Endodermal cell (in vitro differentiated cells): ENCODE measurements around the gene LSAMP. TPM values are rescaled to one million over a fixed set of nuclear protein-coding genes. Genes with fewer than 3 reads are reported as not detected.

Experiments used
- DNase-seq: peaks from one replicate; pipeline ENCODE4 v3.0.0-alpha.2; 2017
- H3K27ac ChIP-seq: 2 replicates; pipeline ENCODE4 v1.5.1; 2013; ENCODE audit warnings: mild to moderate bottlenecking, low read depth, low read length, moderate library complexity
- H3K27me3 ChIP-seq: 2 replicates; pipeline ENCODE4 v1.6.1; 2013; ENCODE audit warnings: mild to moderate bottlenecking, low read length, moderate library complexity; ENCODE audit not compliant: insufficient read depth, control insufficient read depth, poor library complexity, severe bottlenecking
- H3K36me3 ChIP-seq: 2 replicates; pipeline ENCODE4 v1.7.0; 2013; ENCODE audit warnings: mild to moderate bottlenecking, low read length, moderate library complexity; ENCODE audit not compliant: control insufficient read depth, insufficient read depth
- H3K4me1 ChIP-seq: one replicate; pipeline ENCODE4 v1.7.0; 2013; ENCODE audit warnings: low read length; ENCODE audit not compliant: control insufficient read depth, insufficient read depth
- H3K4me3 ChIP-seq: 2 replicates; pipeline ENCODE4 v1.5.1; 2013; ENCODE audit warnings: mild to moderate bottlenecking, low read length, moderate library complexity
- H3K9ac ChIP-seq: 2 replicates; pipeline ENCODE4 v1.6.1; 2013; ENCODE audit warnings: mild to moderate bottlenecking, low read length, moderate library complexity; ENCODE audit not compliant: poor library complexity, severe bottlenecking; ENCODE audit errors: extremely low read depth
- H3K9me3 ChIP-seq: 2 replicates; pipeline ENCODE4 v1.6.1; 2013; ENCODE audit warnings: mild to moderate bottlenecking, low read length, moderate library complexity; ENCODE audit not compliant: control insufficient read depth
- H3K27ac Mint-ChIP-seq: 2 replicates; pipeline ENCODE4 v1.8.0; 2020; ENCODE audit warnings: mixed read lengths
- H3K27me3 Mint-ChIP-seq: 2 replicates; pipeline ENCODE4 v1.8.0; 2021; ENCODE audit warnings: mild to moderate bottlenecking, mixed read lengths; ENCODE audit not compliant: insufficient read depth
- H3K36me3 Mint-ChIP-seq: 2 replicates; pipeline ENCODE4 v1.8.0; 2020; ENCODE audit warnings: low read depth, mixed read lengths
- H3K4me1 Mint-ChIP-seq: 2 replicates; pipeline ENCODE4 v1.8.0; 2020; ENCODE audit warnings: mixed read lengths
- H3K4me3 Mint-ChIP-seq: 2 replicates; pipeline ENCODE4 v1.8.0; 2020; ENCODE audit warnings: mild to moderate bottlenecking, moderate library complexity, mixed read lengths
- H3K9me3 Mint-ChIP-seq: 2 replicates; pipeline ENCODE4 v1.8.0; 2020; ENCODE audit warnings: mild to moderate bottlenecking, mixed read lengths
- WGBS, 2 experiments: methylation state at CpG; one replicate each; pipeline versions ENCODE4 v1.1.5 to v1.1.7; 2013; ENCODE audit warnings: missing lambda C conversion rate in 2 of 2, mixed read lengths in 1 of 2; ENCODE audit not compliant: insufficient coverage in 1 of 2, insufficient read length in 1 of 2; 5-methylcytosine and 5-hydroxymethylcytosine counted together
- total RNA-seq, 2 donors: library from RNA; stranded (reverse); fragmentation: NEBNext Ultra II Directional in 1 of 2; extraction: Animal tissue kit (Norgen Biotek cat#: 25700) in 1 of 2; gene quantifications; 2 replicates in 1 of 2; 3 replicates in 1 of 2; pipeline ENCODE4 v1.2.1, GENCODE V29; 2021
- TF ChIP-seq, protein P1 (sequence below): fragments of 200-600 bp; sonication (generic); conservative IDR thresholded peaks from 2 replicates; pipeline ENCODE4 v1.5.0; 2021; ENCODE audit warnings: antibody characterized with exemption, mild to moderate bottlenecking

Gene LSAMP
- total RNA-seq, 2 donors from 2014 or later, result 4.4 to 10.2 TPM

DNA sequence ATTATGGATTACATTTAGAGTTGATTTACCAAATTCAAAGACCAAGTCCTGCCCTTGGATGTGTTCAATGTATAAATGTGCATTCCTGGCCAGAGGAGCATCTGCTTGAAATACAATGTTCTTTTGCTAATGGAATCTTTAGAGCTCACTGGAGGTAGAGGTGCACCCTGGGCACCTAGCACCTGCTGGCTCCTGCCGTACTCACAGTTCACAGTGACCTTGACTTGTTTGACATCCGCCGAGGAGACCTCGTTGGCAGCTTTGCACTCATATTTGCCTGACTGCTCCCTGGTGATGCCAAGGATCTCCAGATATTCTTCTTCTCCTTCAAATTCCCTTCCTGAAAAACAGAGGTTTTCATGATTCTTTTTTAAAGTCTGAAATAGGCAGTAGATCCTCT lies 593.0 kb downstream of the LSAMP start:
- Histone ChIP-seq H3K27ac (no peak overlapping the region), H3K4me3 (no peak overlapping the region), H3K27me3 (no peaks in the 10 kb centered on the region), H3K4me1 (no peaks in the 10 kb centered on the region), H3K36me3 (no peaks in the 10 kb centered on the region), H3K9me3 (no peaks in the 10 kb centered on the region), H3K9ac (no peak overlapping the region)
- Mint-ChIP-seq H3K27me3 (no peaks in the 10 kb centered on the region), H3K4me1 (peaks cover 22% of the 10 kb centered on the region), H3K9me3 (no peaks in the 10 kb centered on the region), H3K4me3 (no peak overlapping the region), H3K36me3 (no peaks in the 10 kb centered on the region), H3K27ac (no peak overlapping the region)
- DNase-seq, result no peak
- WGBS, 2 experiments, result 95 to 100% methylated on average over 3 to 4 of the region's 4 CpGs
- TF ChIP-seq, protein P1, sequence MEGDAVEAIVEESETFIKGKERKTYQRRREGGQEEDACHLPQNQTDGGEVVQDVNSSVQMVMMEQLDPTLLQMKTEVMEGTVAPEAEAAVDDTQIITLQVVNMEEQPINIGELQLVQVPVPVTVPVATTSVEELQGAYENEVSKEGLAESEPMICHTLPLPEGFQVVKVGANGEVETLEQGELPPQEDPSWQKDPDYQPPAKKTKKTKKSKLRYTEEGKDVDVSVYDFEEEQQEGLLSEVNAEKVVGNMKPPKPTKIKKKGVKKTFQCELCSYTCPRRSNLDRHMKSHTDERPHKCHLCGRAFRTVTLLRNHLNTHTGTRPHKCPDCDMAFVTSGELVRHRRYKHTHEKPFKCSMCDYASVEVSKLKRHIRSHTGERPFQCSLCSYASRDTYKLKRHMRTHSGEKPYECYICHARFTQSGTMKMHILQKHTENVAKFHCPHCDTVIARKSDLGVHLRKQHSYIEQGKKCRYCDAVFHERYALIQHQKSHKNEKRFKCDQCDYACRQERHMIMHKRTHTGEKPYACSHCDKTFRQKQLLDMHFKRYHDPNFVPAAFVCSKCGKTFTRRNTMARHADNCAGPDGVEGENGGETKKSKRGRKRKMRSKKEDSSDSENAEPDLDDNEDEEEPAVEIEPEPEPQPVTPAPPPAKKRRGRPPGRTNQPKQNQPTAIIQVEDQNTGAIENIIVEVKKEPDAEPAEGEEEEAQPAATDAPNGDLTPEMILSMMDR, result no peak

DNA sequence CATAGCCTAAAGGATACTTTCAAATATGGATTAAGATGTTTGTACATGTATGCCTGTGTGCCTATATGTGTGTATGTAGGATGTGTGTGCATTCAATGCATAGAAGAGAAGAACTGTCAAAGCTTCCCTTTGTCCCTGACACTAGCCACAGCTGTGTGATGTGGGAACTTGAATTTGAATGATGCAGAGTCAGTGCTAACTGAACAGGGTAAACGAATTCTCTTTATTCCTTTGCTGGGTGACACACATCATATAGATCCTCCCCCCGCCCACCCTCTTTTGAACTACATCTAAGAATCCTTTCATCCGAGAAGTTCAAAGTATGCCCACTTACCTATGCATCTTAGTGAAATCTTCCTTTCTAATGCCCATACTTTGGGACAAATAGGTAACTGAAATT lies 593.7 kb downstream of the LSAMP start:
- no peaks in the 10 kb centered on the region for H3K4me1 ChIP-seq
- Mint-ChIP-seq H3K36me3 (no peaks in the 10 kb centered on the region), H3K4me1 (peaks cover 25% of the 10 kb centered on the region), H3K4me3 (no peak overlapping the region), H3K27ac (no peak overlapping the region), H3K9me3 (no peaks in the 10 kb centered on the region), H3K27me3 (no peaks in the 10 kb centered on the region)
- no peak overlapping the region for H3K27ac ChIP-seq
- H3K9ac ChIP-seq, result no peak overlapping the region
- DNase-seq, result no peak
- 88% methylated on average over 3 of the region's 3 CpGs; no CpG with 5 or more reads in 1 of the 2 experiments for WGBS, 2 experiments
- H3K27me3 ChIP-seq, result no peaks in the 10 kb centered on the region
- H3K36me3 ChIP-seq, result no peaks in the 10 kb centered on the region
- H3K9me3 ChIP-seq, result no peaks in the 10 kb centered on the region
- TF ChIP-seq, protein P1, result no peak
- no peak overlapping the region for H3K4me3 ChIP-seq

DNA sequence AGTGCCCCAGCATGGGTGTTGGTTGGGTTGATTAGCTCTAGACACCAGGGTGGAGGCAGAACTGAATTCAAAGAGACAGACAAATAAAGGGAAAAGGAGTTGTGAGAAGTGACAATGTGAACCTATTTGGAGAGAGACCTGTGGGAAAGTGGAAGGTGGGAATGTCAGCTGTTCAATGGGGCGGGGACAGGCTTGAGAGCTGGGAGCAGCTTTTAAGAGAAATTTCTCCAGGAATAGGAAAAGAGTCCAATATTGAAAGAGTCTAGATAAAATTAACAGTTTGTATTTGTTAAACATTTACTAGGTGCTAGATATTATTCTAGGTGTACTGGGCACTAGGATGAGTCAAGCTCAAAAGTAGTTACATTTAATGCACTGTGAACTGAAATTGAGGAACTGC lies 596.6 kb downstream of the LSAMP start:
- no peak overlapping the region for H3K27ac Mint-ChIP-seq
- H3K36me3 Mint-ChIP-seq, result no peaks in the 10 kb centered on the region
- TF ChIP-seq, protein P1, result no peak
- Histone ChIP-seq H3K4me3 (no peak overlapping the region), H3K9ac (no peak overlapping the region), H3K9me3 (no peaks in the 10 kb centered on the region), H3K4me1 (no peaks in the 10 kb centered on the region), H3K27me3 (no peaks in the 10 kb centered on the region), H3K27ac (no peak overlapping the region), H3K36me3 (no peaks in the 10 kb centered on the region)
- DNase-seq, result no peak
- peaks cover 25% of the 10 kb centered on the region for H3K4me1 Mint-ChIP-seq
- 88 to 100% methylated on average over 1 of the region's 1 CpG for WGBS, 2 experiments
- H3K27me3 Mint-ChIP-seq, result no peaks in the 10 kb centered on the region
- H3K4me3 Mint-ChIP-seq, result no peak overlapping the region
- H3K9me3 Mint-ChIP-seq, result no peaks in the 10 kb centered on the region
